NB4 (cell line): ENCODE data around the gene ESRRG.

Experiments used
- CTCF ChIP-seq: IDR thresholded peaks from one replicate; pipeline ENCODE4 v1.5.1; 2012; ENCODE audit warnings: low read depth, low read length
- MYC ChIP-seq: IDR thresholded peaks from 2 replicates; pipeline ENCODE4 v1.6.1; 2011; ENCODE audit warnings: low read depth, low read length
- POLR2A ChIP-seq: IDR thresholded peaks from 2 replicates; pipeline ENCODE4 v1.6.1; 2011; ENCODE audit warnings: mild to moderate bottlenecking; ENCODE audit not compliant: insufficient read length; ENCODE audit errors: extremely low read depth

GRCh38 chr1:216464489-216464888, 258.7 kb downstream of the ESRRG start:
- TF ChIP-seq CTCF (no peak), POLR2A (no peak), MYC (no peak)
